ENCODE data around the gene ZFP90.

ZFP90 gene

GRCh38 chr16:68517606-68518166, 21.4 kb upstream of the ZFP90 start:
- H3K4me3 ChIP-seq, result no peak overlapping the region
- DNase-seq (ENCODE audit: low spot score), result no peak
- TF ChIP-seq CTCF (IDR thresholded peaks at IDR 0.05), result no peak
- H3K27ac ChIP-seq, result no peak overlapping the region

- Histone ChIP-seq H3K4me3 (no peak overlapping the region), H3K27ac (no peak overlapping the region)
- DNase-seq (ENCODE audit: low spot score), result no peak
- TF ChIP-seq CTCF (IDR thresholded peaks at IDR 0.05), result no peak
Observed at GRCh38 chr16:68519225-68519745, 19.8 kb upstream of the ZFP90 start.

GRCh38 chr16:68520649-68521086, 18.4 kb upstream of the ZFP90 start:
- Histone ChIP-seq H3K4me3 (peak overlapping the region; percentile 65), H3K27ac (no peak overlapping the region)
- peak; percentile 96 for TF ChIP-seq CTCF (IDR thresholded peaks at IDR 0.05)
- peak; percentile 86 for DNase-seq (ENCODE audit: low spot score)

- no peak for DNase-seq (ENCODE audit: low spot score)
- H3K27ac ChIP-seq, result no peak overlapping the region
- H3K4me3 ChIP-seq, result no peak overlapping the region
- no peak for TF ChIP-seq CTCF (IDR thresholded peaks at IDR 0.05)
Observed at GRCh38 chr16:68524069-68524820, 14.8 kb upstream of the ZFP90 start.

- no peak for DNase-seq (ENCODE audit: low spot score)
- Histone ChIP-seq H3K27ac (no peak overlapping the region), H3K4me3 (no peak overlapping the region)
- TF ChIP-seq CTCF (IDR thresholded peaks at IDR 0.05), result no peak
Observed at GRCh38 chr16:68526143-68526781, 12.8 kb upstream of the ZFP90 start.

GRCh38 chr16:68526782-68527145, 12.3 kb upstream of the ZFP90 start:
- no peak overlapping the region for H3K27ac ChIP-seq
- TF ChIP-seq CTCF (IDR thresholded peaks at IDR 0.05), result no peak
- H3K4me3 ChIP-seq, result no peak overlapping the region
- no peak for DNase-seq (ENCODE audit: low spot score)

Data from coronary artery (tissue), 2 donors.